IMR-90 (cell line): ENCODE results near the gene SYT3. TPM values are rescaled to one million over a fixed set of nuclear protein-coding genes. Genes with fewer than 3 reads are reported as not detected.

Source experiments
- ATAC-seq: fragments of 200-7000 bp; cut with Tn5 transposase; 2 replicates; pipeline ENCODE4 v1.9.1; 2020; ENCODE audit warnings: low read depth, mild to moderate bottlenecking, moderate library complexity
- BruUV-seq: library from RNA; stranded (reverse); fragments of 400-500 nt; replicated peaks from 2 replicates; lab custom pipeline; 2021; lab: Mats Ljungman, UMichigan
- CTCF ChIA-PET: fragments of 300-600 bp; formaldehyde crosslinking; extraction: SDS; loops from one replicate; lab custom pipeline; 2021; ENCODE audit warnings: antibody characterized with exemption; lab: Yijun Ruan, JAX
- POLR2A ChIA-PET: fragments of 300-600 bp; sonication (Branson Sonifier 250); formaldehyde crosslinking; loops from one replicate; lab custom pipeline; 2022; ENCODE audit warnings: antibody characterized with exemption; ENCODE audit not compliant: unreplicated experiment; lab: Charles Lee
- DNase-seq: peaks from one replicate; pipeline ENCODE4 v3.0.0; 2013
- H2AFZ ChIP-seq: replicated peaks from 2 replicates; pipeline ENCODE3; 2013; ENCODE audit warnings: low read length, mild to moderate bottlenecking; ENCODE audit not compliant: poor library complexity
- H2AK5ac ChIP-seq: 2 replicates; pipeline ENCODE4 v1.6.1; 2013; ENCODE audit warnings: low read depth, low read length, inconsistent platforms
- H2AK9ac ChIP-seq: replicated peaks from 2 replicates; pipeline ENCODE3; 2013; ENCODE audit warnings: mild to moderate bottlenecking, low read depth, low read length, moderate library complexity; ENCODE audit not compliant: poor library complexity
- H2BK120ac ChIP-seq: 2 replicates; pipeline ENCODE4 v1.6.1; 2013; ENCODE audit warnings: low read depth, low read length, inconsistent platforms
- H2BK15ac ChIP-seq: 3 replicates; pipeline ENCODE4 v1.6.1; 2013; ENCODE audit warnings: low read depth, low read length, inconsistent platforms
- H2BK20ac ChIP-seq: 2 replicates; pipeline ENCODE4 v1.6.1; 2013; ENCODE audit warnings: low read depth, mild to moderate bottlenecking, inconsistent platforms, low read length, moderate library complexity
- H2BK5ac ChIP-seq: 2 replicates; pipeline ENCODE4 v1.6.1; 2013; ENCODE audit warnings: mild to moderate bottlenecking, low read depth, low read length, inconsistent platforms; ENCODE audit not compliant: poor library complexity, severe bottlenecking
- H3K14ac ChIP-seq: replicated peaks from 2 replicates; pipeline ENCODE4 v1.6.1; 2013; ENCODE audit warnings: low read depth, low read length, inconsistent platforms
- H3K18ac ChIP-seq: 2 replicates; pipeline ENCODE4 v1.6.1; 2013; ENCODE audit warnings: low read depth, low read length, control low read depth
- H3K23ac ChIP-seq: 2 replicates; pipeline ENCODE4 v1.6.1; 2013; ENCODE audit warnings: low read depth, low read length, inconsistent platforms
- H3K27ac ChIP-seq: 2 replicates; pipeline ENCODE4 v1.5.1; 2013; ENCODE audit warnings: mild to moderate bottlenecking, control low read depth, low read length; ENCODE audit not compliant: insufficient read depth
- H3K27me3 ChIP-seq: 2 replicates; pipeline ENCODE4 v1.6.1; 2013; ENCODE audit warnings: low read length; ENCODE audit not compliant: control insufficient read depth, insufficient read depth
- H3K36me3 ChIP-seq: 2 replicates; pipeline ENCODE4 v1.6.1; 2013; ENCODE audit warnings: low read length, mixed read lengths; ENCODE audit not compliant: control insufficient read depth, insufficient read depth
- H3K4ac ChIP-seq: 2 replicates; pipeline ENCODE4 v1.6.1; 2013; ENCODE audit warnings: low read depth, low read length, inconsistent platforms
- H3K4me1 ChIP-seq: 2 replicates; pipeline ENCODE4 v1.6.1; 2013; ENCODE audit warnings: low read length, mixed read lengths; ENCODE audit not compliant: control insufficient read depth, insufficient read depth
- H3K4me2 ChIP-seq: 2 replicates; pipeline ENCODE4 v1.6.1; 2013; ENCODE audit warnings: low read depth, mild to moderate bottlenecking, control low read depth, low read length, moderate library complexity
- H3K4me3 ChIP-seq: 2 replicates; pipeline ENCODE4 v1.5.1; 2013; ENCODE audit warnings: low read depth, mild to moderate bottlenecking, control low read depth, low read length, moderate library complexity; ENCODE audit not compliant: insufficient read depth
- H3K56ac ChIP-seq: 2 replicates; pipeline ENCODE4 v1.6.1; 2013; ENCODE audit warnings: low read length, inconsistent platforms; ENCODE audit not compliant: insufficient read depth; ENCODE audit errors: extremely low read depth
- H3K79me1 ChIP-seq, 2 experiments: 2 replicates each; pipeline ENCODE4 v1.6.1; 2013; ENCODE audit warnings: low read length in 2 of 2, inconsistent platforms in 1 of 2, low read depth in 1 of 2
- H3K9ac ChIP-seq: 2 replicates; pipeline ENCODE4 v1.6.1; 2013; ENCODE audit warnings: low read depth, low read length, control low read depth
- H3K9me1 ChIP-seq: 2 replicates; pipeline ENCODE4 v1.6.1; 2013; ENCODE audit warnings: low read length, inconsistent platforms; ENCODE audit not compliant: insufficient read depth
- H3K9me3 ChIP-seq: 2 replicates; pipeline ENCODE4 v1.6.1; 2013; ENCODE audit warnings: low read length; ENCODE audit not compliant: control insufficient read depth, insufficient read depth
- H4K20me1 ChIP-seq: 2 replicates; pipeline ENCODE4 v1.6.1; 2013; ENCODE audit warnings: low read length, inconsistent platforms; ENCODE audit not compliant: insufficient read depth
- H4K5ac ChIP-seq: 2 replicates; pipeline ENCODE4 v1.6.1; 2013; ENCODE audit warnings: mild to moderate bottlenecking, low read depth, low read length, control low read depth
- H4K8ac ChIP-seq, 2 experiments: 2 replicates each; pipeline ENCODE4 v1.6.1; 2013; ENCODE audit warnings: low read depth in 2 of 2, low read length in 2 of 2, control low read depth in 1 of 2, inconsistent platforms in 1 of 2
- H4K91ac ChIP-seq: 2 replicates; pipeline ENCODE4 v1.6.1; 2013; ENCODE audit warnings: low read depth, low read length, inconsistent platforms; ENCODE audit not compliant: insufficient read depth
- BHLHE40 ChIP-seq: fragments of 150-350 bp; IDR thresholded peaks from 2 replicates; pipeline ENCODE4 v1.6.1; 2016; ENCODE audit warnings: mild to moderate bottlenecking, low read depth, low read length
- CHD1 ChIP-seq: IDR thresholded peaks from 2 replicates; pipeline ENCODE4 v1.6.1; 2012; ENCODE audit warnings: low read depth, low read length, improper control_type of control experiment
- CTCF ChIP-seq: conservative IDR thresholded peaks from 2 replicates; pipeline ENCODE4 v1.5.1; 2012; ENCODE audit warnings: mild to moderate bottlenecking, low read depth, low read length, improper control_type of control experiment
- MAFK ChIP-seq: IDR thresholded peaks from 2 replicates; pipeline ENCODE4 v1.6.1; 2012; ENCODE audit warnings: low read depth, low read length, improper control_type of control experiment
- NFE2L2 ChIP-seq: fragments of 150-350 bp; IDR thresholded peaks from 2 replicates; pipeline ENCODE4 v1.6.1; 2016; ENCODE audit warnings: low read depth, mild to moderate bottlenecking, low read length
- USF2 ChIP-seq: fragments of 150-350 bp; IDR thresholded peaks from 2 replicates; pipeline ENCODE4 v1.6.1; 2017; ENCODE audit warnings: mild to moderate bottlenecking, antibody characterized with exemption, low read length, low read depth
- WGBS, 2 experiments: methylation state at CpG; one replicate each; pipeline versions ENCODE4 v1.1.5 to v1.1.7; 2013; ENCODE audit warnings: missing lambda C conversion rate in 2 of 2; ENCODE audit not compliant: insufficient read length in 1 of 2; ENCODE audit errors: extremely low coverage in 2 of 2; 5-methylcytosine and 5-hydroxymethylcytosine counted together
- dilution Hi-C: fragments of 300-500 bp; cut with HindIII; formaldehyde crosslinking; loops from one replicate; pipeline ENCODE4 v1.14.3; 2018; ENCODE audit warnings: low sequenced_read_pairs; ENCODE audit not compliant: unreplicated experiment
- in situ Hi-C: fragments of 300-500 bp; cut with MboI; formaldehyde crosslinking; loops from 3 replicates; pipeline ENCODE4 v1.14.3; 2019; ENCODE audit warnings: low sequenced_read_pairs, inconsistent platforms, mixed read lengths
- intact Hi-C: fragments of 100-400 bp; cut with micrococcal nuclease; formaldehyde crosslinking; loops from 2 replicates; pipeline ENCODE4 v1.10.0; 2022
- polyA plus RNA-seq, 3 experiments: library from polyadenylated mRNA; depleted of rRNA; stranded (reverse); fragments of >200 nt; gene quantifications; 2 replicates each; pipeline ENCODE4 v1.2.3, GENCODE V29; 2012; ENCODE audit warnings: low replicate concordance in 1 of 3
- total RNA-seq: library from RNA; depleted of rRNA; stranded (reverse); fragments of >200 nt; gene quantifications from 2 replicates; pipeline ENCODE4 v1.2.3, GENCODE V29; 2012

SYT3 gene
- total and polyA plus RNA-seq, 2 of the 4 experiments (the other 2 are of a cell fraction) = 0.05 TPM; not detected in 1

- TF ChIP-seq MAFK (no peak), NFE2L2 (no peak)
Observed at GRCh38 chr19:50607874-50608785, 31.6 kb downstream of the SYT3 start (continued).

- H2AFZ ChIP-seq = no peak overlapping the region
- no peak for TF ChIP-seq CHD1
- no peak for TF ChIP-seq CTCF
- TF ChIP-seq USF2 = no peak
- TF ChIP-seq BHLHE40 = no peak
- no peak overlapping the region for H3K4me2 ChIP-seq
- no peak overlapping the region for H2AK5ac ChIP-seq
- no peaks in the 10 kb centered on the region for H3K79me1 ChIP-seq
- 63% methylated on average over 18 of the region's 20 CpGs; no CpG with 5 or more reads in 1 of the 2 experiments for WGBS, 2 experiments
- no peak overlapping the region for H3K23ac ChIP-seq
- no peak overlapping the region for H4K5ac ChIP-seq
- no peak overlapping the region for H4K8ac ChIP-seq
- H2AK9ac ChIP-seq = no peak overlapping the region
- in situ Hi-C loops = no loop called here
- H3K14ac ChIP-seq = no peak overlapping the region
- intact Hi-C loops = no loop called here
- ChIA-PET CTCF (no interaction called here), POLR2A (no interaction called here)
- H2BK15ac ChIP-seq = no peak overlapping the region
- BruUV-seq = no TSS peak
- peaks cover 4% of the 10 kb centered on the region; the same call in 1 of the 2 replicates for H3K9me3 ChIP-seq
- no peak overlapping the region for H4K91ac ChIP-seq
- no peak overlapping the region for H2BK20ac ChIP-seq
- DNase-seq = no peak
- H3K56ac ChIP-seq = no peak overlapping the region
- H3K9ac ChIP-seq = no peak overlapping the region
- H3K4me1 ChIP-seq = no peaks in the 10 kb centered on the region
- H3K9me1 ChIP-seq = no peaks in the 10 kb centered on the region
- no peak overlapping the region for H3K4ac ChIP-seq
- no peak overlapping the region for H3K4me3 ChIP-seq
- H3K27me3 ChIP-seq = no peaks in the 10 kb centered on the region; the same call in 1 of the 2 replicates
- H2BK5ac ChIP-seq = no peak overlapping the region
- no peak overlapping the region for H2BK120ac ChIP-seq
- no peak overlapping the region for H3K27ac ChIP-seq
- no peaks in the 10 kb centered on the region for H4K20me1 ChIP-seq
- H3K36me3 ChIP-seq = no peaks in the 10 kb centered on the region
- H3K18ac ChIP-seq = no peak overlapping the region
- no peak for ATAC-seq
- dilution Hi-C loops = no loop called here
Observed at GRCh38 chr19:50607388-50607787, 32.3 kb downstream of the SYT3 start.
